Activated CD4-positive, CD25-positive, alpha-beta regulatory T cell (primary cell): ENCODE results near the gene USF1.
A peak's percentile ranks its signal among the peaks of the same experiment; 100 is the strongest.

Source experiments
- DNase-seq, 4 experiments: peaks; one replicate each; lab custom pipeline; 2025; lab: John Stamatoyannopoulos, UW

USF1 gene, protein sequence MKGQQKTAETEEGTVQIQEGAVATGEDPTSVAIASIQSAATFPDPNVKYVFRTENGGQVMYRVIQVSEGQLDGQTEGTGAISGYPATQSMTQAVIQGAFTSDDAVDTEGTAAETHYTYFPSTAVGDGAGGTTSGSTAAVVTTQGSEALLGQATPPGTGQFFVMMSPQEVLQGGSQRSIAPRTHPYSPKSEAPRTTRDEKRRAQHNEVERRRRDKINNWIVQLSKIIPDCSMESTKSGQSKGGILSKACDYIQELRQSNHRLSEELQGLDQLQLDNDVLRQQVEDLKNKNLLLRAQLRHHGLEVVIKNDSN

DNA sequence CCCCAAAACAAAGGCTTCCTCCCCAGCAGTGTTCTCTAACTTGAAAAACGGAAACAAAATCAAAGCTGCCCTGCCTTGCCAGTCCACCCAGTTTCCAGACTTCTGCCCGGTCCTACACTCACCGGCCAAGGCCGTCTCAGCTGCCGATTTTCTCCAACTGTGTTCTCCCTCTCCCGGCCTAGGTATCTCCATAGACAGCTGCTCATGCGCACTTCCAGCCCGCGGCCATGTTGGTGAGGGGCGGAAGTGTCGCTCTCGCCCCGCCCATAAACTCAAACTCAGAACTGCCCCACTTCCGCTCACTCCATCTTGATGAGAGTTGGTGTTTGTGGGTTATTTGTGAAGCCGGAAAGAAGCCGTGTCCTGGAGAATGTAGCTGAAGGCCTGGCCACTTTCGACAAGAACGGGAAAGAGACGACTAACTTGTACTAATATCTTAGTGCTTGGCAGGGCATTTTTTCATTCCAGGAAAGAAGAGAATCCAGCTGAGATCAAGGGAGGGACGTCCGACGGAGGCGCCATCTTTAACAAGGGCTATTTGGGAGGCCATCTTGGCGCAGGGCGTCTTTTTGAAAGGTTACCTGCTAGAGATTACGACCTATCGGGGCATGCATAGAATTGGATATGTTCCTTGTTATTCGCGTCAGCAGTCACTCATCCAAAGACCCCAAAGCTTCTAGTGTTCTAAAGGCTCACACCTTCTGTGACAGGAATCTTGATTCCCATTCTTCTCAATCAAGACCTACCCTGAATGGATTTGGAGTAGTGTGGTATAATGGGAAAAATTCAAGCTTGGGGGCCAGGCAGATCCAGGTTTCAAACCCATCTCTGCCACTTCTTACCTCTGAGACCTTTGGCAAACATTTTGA, at the start of gene USF1:
USF1 (minus strand) TSS at position 242 of the 869 bp plus-strand sequence. CDS start 2,702 bp downstream, outside the sequence.
- peak; percentile 75 to 86 (median 82) for DNase-seq

- DNase-seq, result no peak
These were observed 49.5 kb upstream of the USF1 start for GRCh38 chr1:161095230-161095629.

GRCh38 chr1:161094481-161094880, 48.7 kb upstream of the USF1 start:
- DNase-seq, result no peak

DNA sequence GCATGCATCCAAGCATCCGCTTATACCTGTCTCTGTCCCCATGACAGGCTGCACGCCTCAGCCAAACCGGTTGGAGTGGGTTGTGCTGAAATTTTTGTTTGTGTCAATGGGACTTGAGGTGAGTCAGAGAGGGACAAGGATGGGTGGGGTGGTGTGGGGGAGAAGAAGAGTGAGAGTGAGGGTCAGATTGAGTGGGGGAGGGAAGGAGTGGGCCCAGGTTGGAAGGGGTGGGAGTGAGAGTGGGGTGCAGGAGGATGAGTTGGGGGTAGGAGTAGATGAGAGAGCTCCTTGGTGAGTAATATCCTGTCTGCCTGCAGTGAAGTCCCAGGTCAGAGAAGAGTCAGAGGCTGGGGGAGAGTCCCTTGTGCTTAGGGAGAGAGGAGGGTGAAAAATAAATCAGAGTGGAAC, 46.8 kb upstream of the USF1 start:
- DNase-seq, result no peak

GRCh38 chr1:161091796-161092507, 46.2 kb upstream of the USF1 start:
- DNase-seq, result no peak

- no peak for DNase-seq
These were observed 45.3 kb upstream of the USF1 start for GRCh38 chr1:161091093-161091492.

DNA sequence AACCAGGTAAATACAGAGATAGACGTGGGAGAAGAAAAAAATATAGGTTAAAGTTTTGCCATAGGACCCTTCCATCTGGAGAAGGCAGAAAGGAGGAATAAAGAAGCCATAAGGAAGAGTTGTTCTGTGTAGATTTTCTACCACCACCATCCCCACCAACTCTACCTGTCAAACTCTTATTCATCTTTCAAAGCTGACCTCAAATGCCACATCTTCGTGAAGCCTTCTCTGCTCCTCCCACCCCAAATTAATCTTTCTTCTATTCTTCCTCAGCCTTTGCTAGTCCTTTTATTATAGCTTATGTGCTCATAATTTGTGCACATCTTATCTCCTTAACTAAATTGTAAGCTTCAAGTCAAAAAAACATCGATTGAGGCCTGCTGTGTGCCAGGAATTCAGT, 44.8 kb upstream of the USF1 start:
- DNase-seq, result no peak

GRCh38 chr1:161089938-161090337, 44.2 kb upstream of the USF1 start:
- no peak for DNase-seq

- DNase-seq, result no peak
These were observed 43.6 kb upstream of the USF1 start, which contains the start of gene NECTIN4 for GRCh38 chr1:161089251-161089924. Gene NECTIN4 (minus strand): TSS chr1:161089558. CDS start chr1:161089296, 262 bp downstream.

GRCh38 chr1:161088587-161089110, 42.9 kb upstream of the USF1 start:
- no peak for DNase-seq

GRCh38 chr1:161086457-161086856, 40.7 kb upstream of the USF1 start:
- no peak for DNase-seq

DNA sequence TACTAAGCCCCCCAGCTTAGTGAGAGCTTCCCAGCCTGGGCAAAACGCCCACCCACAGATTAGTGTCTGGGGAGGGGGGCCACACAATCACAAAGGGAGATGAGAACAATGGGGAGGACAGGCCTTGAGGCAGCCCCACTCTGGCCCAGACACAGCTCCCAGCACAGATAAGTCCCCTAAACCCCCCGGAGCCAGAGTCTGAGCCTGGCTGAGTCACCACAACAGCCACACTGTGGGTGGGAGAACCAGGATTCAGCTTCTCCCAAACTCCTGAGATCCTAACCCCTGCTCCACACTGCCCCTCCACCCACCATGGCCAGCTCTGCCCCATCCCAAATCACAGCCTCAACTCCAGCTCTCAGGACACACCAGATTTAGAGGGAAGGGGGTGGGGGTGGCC, 39.4 kb upstream of the USF1 start:
- DNase-seq, result no peak

DNA sequence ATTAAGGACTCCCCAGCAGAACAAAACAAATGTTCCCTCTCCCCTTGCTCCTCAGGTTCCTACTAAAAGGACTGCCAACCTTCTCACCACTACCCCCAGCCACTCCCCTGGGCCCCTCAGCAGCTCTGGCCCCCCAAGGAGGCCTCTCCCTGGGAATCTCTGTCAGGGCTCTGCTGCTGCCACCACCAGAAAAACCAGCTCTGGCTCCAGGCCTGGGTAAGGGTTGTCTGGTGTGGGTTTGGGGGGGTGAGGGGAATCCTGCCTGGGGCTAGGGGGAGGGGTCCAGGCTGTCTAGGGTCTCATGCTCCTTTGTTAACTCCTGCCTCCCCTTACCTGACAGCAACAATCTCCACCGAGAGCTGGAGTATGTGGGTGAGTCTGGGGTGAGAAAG, 38.8 kb upstream of the USF1 start:
- DNase-seq, result no peak

DNA sequence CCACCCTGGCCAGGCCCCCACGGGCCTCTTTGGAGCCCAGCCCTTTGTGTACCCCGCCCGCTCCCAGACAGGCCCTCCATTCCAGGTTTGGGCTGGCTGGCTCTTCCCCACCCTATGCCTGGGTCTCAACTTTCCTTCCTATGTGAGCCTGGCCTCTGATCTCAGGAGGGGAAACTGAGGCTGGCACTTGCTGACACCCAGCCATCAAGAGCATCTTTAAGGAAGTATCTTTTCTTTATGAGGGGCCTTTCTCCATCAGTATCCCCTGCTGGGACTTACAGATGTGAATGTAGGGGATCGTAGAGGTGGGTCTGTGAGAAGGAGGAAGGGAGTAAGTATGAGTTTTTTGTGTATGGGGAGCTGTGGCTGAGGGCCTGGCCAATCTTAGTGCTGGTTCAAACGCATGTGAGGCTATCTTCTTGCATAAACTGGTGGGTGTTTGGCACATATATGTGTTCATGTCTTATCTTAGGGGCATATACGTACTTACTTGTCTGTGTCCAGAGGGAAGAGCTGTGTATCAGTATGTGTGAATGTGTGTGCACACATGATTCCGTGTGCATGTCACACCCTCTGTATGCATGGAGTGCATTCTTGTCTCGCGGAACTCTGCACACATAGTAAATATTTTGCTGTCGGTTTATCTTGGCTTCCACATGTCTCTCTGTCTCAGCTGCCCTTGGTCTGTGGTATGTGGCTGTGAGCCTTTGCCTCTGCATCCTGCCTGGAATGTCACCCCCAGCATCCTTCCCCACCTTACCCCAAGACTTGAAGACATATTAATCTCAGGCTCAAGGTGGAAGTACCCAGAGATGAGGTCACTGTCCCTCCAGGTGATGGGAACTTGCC, 38.2 kb upstream of the USF1 start:
- DNase-seq, result no peak

DNA sequence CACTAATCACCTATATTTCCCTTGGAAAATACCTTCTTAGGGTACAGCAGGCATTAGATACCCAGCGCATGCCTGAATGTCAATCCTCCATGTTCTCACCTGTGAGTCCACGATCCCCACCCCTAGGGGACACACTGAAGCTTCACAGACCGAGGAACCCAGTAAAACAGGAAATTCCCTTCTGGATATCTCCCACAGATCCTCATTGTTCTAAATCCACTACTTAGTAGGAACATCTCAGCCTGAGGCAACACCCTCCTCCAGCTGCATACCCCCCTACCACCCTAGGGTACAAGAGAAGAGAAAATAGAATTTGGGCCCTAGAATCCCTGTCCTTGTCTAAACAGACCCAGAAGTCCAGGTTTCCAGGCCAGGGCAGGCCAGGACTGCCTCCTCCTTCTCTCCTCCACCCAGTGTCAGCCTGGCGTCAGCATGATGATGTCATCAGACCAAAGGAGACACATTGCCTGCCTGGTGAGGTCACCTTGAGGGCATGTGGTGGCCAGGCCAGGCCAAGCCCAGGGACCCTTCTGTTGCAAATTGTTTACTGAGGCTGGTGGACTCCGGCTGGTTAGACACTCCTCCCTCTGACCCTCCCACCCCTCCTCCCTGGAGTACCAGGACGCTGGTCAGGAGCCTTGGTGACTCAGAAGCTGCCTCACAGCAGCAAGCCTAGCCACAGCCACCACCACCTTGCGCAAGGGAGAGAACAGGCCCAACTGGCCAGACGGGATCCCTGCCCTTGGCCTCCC, 37.4 kb upstream of the USF1 start:
- no peak for DNase-seq

DNA sequence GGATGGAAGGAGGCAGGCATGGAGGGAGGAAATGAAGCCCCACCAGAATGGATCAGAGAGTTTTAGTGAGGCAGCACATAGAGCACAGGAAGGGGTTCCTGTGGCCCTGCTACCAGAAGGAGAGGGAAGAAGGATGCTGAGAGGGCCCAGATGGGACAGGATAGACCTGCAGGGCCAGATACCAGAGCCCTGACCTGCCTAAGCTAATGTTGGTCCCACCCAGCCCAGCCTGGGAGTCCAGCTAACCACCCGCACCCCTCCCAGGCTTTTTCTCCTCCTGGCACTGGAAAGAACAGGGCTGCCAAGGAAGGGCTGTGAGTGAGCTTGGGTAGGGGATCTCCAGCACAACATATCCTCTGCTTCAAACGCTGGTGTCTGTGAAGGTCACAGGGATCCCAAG, 36.7 kb upstream of the USF1 start:
- DNase-seq, result no peak

GRCh38 chr1:161081519-161081918, 35.7 kb upstream of the USF1 start:
- no peak for DNase-seq

DNA sequence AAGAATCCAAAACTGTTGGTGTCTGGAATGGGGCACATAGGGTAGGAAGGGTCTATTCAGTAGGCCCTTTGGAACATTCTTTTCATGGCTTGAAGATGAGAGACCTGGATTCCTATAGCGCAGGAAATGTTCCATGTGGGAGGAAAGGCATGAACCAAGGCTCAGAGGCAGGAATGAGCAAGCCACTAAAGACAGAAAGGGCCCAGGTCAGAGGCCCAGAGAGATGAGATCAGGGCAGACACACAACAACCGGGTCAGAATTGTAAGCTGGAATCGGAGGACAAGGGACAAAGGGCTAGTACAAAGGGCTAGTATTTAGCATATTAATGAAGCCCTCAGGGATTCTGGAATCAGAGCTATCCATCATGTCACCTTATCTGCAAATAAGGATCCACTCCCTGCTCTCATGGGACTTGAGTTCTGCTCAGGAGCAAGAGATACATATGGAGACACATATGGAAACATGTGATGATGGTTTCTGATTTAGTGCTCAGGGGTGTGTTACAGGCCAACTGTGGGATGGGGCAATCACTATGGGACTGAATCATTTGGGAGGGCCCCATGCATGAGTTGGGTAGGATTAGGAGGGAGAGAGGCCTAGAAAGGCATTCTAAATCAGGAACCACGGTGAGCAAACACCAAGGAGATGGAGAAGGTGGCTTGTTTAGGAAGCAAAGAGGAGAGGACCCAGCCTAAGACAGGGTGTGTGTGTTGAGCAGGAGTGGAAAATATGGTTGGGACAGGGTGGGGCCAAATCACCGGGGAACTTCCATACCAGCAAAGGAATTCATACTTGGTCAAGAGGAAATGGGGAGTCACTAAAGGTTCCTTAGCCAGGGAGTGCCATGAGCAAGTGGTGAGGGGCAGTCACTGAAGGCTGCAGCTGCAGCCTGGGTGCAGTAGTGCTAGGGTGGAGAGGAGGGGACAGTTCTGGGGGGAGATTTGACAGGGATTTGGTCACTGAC, 34.9 kb upstream of the USF1 start:
- no peak for DNase-seq
